Measurements from ENCODE around the gene MCTP2. TPM values are rescaled to one million over a fixed set of nuclear protein-coding genes. Genes with fewer than 3 reads are reported as not detected.
A peak's percentile ranks its signal among the peaks of the same experiment; 100 is the strongest.

Gene MCTP2, protein sequence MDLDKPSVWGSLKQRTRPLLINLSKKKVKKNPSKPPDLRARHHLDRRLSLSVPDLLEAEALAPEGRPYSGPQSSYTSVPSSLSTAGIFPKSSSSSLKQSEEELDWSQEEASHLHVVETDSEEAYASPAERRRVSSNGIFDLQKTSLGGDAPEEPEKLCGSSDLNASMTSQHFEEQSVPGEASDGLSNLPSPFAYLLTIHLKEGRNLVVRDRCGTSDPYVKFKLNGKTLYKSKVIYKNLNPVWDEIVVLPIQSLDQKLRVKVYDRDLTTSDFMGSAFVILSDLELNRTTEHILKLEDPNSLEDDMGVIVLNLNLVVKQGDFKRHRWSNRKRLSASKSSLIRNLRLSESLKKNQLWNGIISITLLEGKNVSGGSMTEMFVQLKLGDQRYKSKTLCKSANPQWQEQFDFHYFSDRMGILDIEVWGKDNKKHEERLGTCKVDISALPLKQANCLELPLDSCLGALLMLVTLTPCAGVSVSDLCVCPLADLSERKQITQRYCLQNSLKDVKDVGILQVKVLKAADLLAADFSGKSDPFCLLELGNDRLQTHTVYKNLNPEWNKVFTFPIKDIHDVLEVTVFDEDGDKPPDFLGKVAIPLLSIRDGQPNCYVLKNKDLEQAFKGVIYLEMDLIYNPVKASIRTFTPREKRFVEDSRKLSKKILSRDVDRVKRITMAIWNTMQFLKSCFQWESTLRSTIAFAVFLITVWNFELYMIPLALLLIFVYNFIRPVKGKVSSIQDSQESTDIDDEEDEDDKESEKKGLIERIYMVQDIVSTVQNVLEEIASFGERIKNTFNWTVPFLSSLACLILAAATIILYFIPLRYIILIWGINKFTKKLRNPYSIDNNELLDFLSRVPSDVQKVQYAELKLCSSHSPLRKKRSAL
- 93.2 and 96.0 TPM in 2 replicates for total RNA-seq

- H3K9me3 Mint-ChIP-seq: no peaks in the 10 kb centered on the region
- H3K27me3 Mint-ChIP-seq (ENCODE audit: insufficient read depth): no peaks in the 10 kb centered on the region
- H3K27ac Mint-ChIP-seq: peak within 1 kb of the TSS; percentile 99
- H3K4me3 Mint-ChIP-seq: peak within 1 kb of the TSS; percentile 88
- intact Hi-C loops (cut with micrococcal nuclease): loop anchor here (1.0 to 5.0 kb wide), 6 partner anchors 22 to 1329 kb away; partner anchors contain the start of gene CHD2
- H3K36me3 Mint-ChIP-seq (ENCODE audit: low read depth): peaks cover 36% of the 10 kb centered on the region
- peaks cover 87% of the 10 kb centered on the region for H3K4me1 Mint-ChIP-seq (ENCODE audit: low read depth)
- peak; percentile 86 for DNase-seq (ENCODE audit: low spot score)
Measured at GRCh38 chr15:94230883-94231722, at the start of gene MCTP2. TSS of gene MCTP2 (plus strand) at chr15:94231561. CDS start at chr15:94298266, 66,705 bp downstream.

DNA sequence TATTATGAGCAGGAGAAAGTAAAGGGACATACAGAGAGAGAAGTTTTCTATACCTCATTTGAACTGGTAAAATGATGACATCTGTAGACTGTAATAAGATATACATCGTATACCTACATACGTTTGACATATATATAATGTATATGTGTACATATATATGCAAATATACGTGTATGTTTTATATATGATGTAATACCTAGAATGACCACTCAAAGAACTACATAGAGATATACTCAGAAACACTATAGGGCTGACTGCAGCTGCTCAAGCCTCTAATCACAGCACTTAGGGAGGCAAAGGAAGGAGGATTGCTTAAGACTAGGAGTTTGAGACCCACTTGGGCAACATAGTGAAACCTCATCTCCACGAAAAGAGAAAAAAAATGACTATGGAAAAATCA, 48.5 kb upstream of the MCTP2 start:
- DNase-seq (ENCODE audit: low spot score): no peak
- H3K36me3 Mint-ChIP-seq (ENCODE audit: low read depth): peaks cover 6% of the 10 kb centered on the region
- peaks cover 5% of the 10 kb centered on the region for H3K27me3 Mint-ChIP-seq (ENCODE audit: insufficient read depth)
- H3K27ac Mint-ChIP-seq: no peak overlapping the region
- H3K9me3 Mint-ChIP-seq: peaks cover 6% of the 10 kb centered on the region
- H3K4me3 Mint-ChIP-seq: no peak overlapping the region
- intact Hi-C loops (cut with micrococcal nuclease): no loop called here
- H3K4me1 Mint-ChIP-seq (ENCODE audit: low read depth): peaks cover 14% of the 10 kb centered on the region

- no peak for DNase-seq (ENCODE audit: low spot score)
- H3K27me3 Mint-ChIP-seq (ENCODE audit: insufficient read depth): peaks cover 16% of the 10 kb centered on the region
- no peaks in the 10 kb centered on the region for H3K9me3 Mint-ChIP-seq
- H3K36me3 Mint-ChIP-seq (ENCODE audit: low read depth): peaks cover 7% of the 10 kb centered on the region
- H3K4me3 Mint-ChIP-seq: no peak overlapping the region
- intact Hi-C loops (cut with micrococcal nuclease): no loop called here
- H3K27ac Mint-ChIP-seq: no peak overlapping the region
- peaks cover 20% of the 10 kb centered on the region for H3K4me1 Mint-ChIP-seq (ENCODE audit: low read depth)
Measured at GRCh38 chr15:94185547-94186236, 45.7 kb upstream of the MCTP2 start.

- Mint-ChIP-seq H3K36me3 (ENCODE audit: low read depth) (peaks cover 7% of the 10 kb centered on the region), H3K4me1 (ENCODE audit: low read depth) (peaks cover 27% of the 10 kb centered on the region), H3K4me3 (no peak overlapping the region), H3K27ac (no peak overlapping the region), H3K27me3 (ENCODE audit: insufficient read depth) (peaks cover 18% of the 10 kb centered on the region), H3K9me3 (no peaks in the 10 kb centered on the region)
- intact Hi-C loops (cut with micrococcal nuclease): no loop called here
- DNase-seq (ENCODE audit: low spot score): no peak
Measured at GRCh38 chr15:94186770-94187331, 44.5 kb upstream of the MCTP2 start.

DNA sequence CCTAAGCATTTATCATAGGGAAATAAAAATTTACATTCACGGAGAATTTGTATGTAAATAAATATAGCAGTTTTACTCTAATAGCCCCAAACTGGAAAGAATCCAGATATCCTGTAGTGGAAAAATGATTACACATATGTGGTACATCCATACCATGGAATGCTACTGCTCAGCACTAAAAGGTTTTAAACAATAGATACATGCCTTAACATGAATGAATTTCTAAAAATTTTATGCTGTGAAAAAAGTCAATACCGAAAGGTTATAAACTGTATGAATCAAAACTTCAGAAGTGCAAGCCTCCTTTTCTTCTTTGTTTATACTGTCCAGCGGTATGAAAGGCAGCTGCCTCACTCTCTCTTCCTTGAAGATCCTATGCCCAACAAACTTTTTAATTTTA, 37.5 kb upstream of the MCTP2 start:
- Mint-ChIP-seq H3K27ac (no peak overlapping the region), H3K4me3 (no peak overlapping the region), H3K9me3 (peaks cover 3% of the 10 kb centered on the region), H3K36me3 (ENCODE audit: low read depth) (peaks cover 3% of the 10 kb centered on the region), H3K4me1 (ENCODE audit: low read depth) (peaks cover 16% of the 10 kb centered on the region), H3K27me3 (ENCODE audit: insufficient read depth) (peaks cover 10% of the 10 kb centered on the region)
- intact Hi-C loops (cut with micrococcal nuclease): no loop called here
- DNase-seq (ENCODE audit: low spot score): no peak

GRCh38 chr15:94196531-94196930, 34.8 kb upstream of the MCTP2 start:
- DNase-seq (ENCODE audit: low spot score): no peak
- Mint-ChIP-seq H3K4me3 (no peak overlapping the region), H3K9me3 (peaks cover 3% of the 10 kb centered on the region), H3K4me1 (ENCODE audit: low read depth) (no peaks in the 10 kb centered on the region), H3K27me3 (ENCODE audit: insufficient read depth) (no peaks in the 10 kb centered on the region), H3K27ac (no peak overlapping the region), H3K36me3 (ENCODE audit: low read depth) (no peaks in the 10 kb centered on the region)
- intact Hi-C loops (cut with micrococcal nuclease): no loop called here

GRCh38 chr15:94198633-94199032, 32.7 kb upstream of the MCTP2 start:
- H3K27ac Mint-ChIP-seq: no peak overlapping the region
- intact Hi-C loops (cut with micrococcal nuclease): no loop called here
- peaks cover 6% of the 10 kb centered on the region for H3K4me1 Mint-ChIP-seq (ENCODE audit: low read depth)
- peaks cover 2% of the 10 kb centered on the region for H3K36me3 Mint-ChIP-seq (ENCODE audit: low read depth)
- no peak for DNase-seq (ENCODE audit: low spot score)
- no peak overlapping the region for H3K4me3 Mint-ChIP-seq
- H3K27me3 Mint-ChIP-seq (ENCODE audit: insufficient read depth): no peaks in the 10 kb centered on the region
- H3K9me3 Mint-ChIP-seq: peaks cover 3% of the 10 kb centered on the region

DNA sequence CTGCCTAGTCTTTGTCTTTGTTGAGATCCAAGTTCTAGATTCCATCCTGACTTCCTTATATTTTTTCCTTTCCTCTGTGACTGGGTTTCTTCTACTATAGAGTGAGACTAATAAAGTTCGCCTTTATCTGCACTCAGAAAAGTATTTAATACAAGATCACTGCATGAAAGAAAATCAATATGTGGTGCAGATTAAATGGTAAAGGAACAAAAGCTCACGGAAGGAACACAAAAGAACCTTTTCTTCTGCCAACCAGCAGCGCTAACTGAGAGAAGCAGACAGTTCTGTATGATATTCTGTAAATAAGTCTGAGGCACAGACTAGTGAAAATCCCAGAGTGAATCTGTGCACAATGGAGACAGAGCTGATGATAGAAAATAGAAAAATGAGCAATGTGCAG, 31.6 kb upstream of the MCTP2 start:
- H3K4me1 Mint-ChIP-seq (ENCODE audit: low read depth): peaks cover 11% of the 10 kb centered on the region
- no peak overlapping the region for H3K4me3 Mint-ChIP-seq
- DNase-seq (ENCODE audit: low spot score): no peak
- H3K27ac Mint-ChIP-seq: no peak overlapping the region
- H3K36me3 Mint-ChIP-seq (ENCODE audit: low read depth): peaks cover 2% of the 10 kb centered on the region
- intact Hi-C loops (cut with micrococcal nuclease): no loop called here
- no peaks in the 10 kb centered on the region for H3K27me3 Mint-ChIP-seq (ENCODE audit: insufficient read depth)
- H3K9me3 Mint-ChIP-seq: peaks cover 3% of the 10 kb centered on the region

DNA sequence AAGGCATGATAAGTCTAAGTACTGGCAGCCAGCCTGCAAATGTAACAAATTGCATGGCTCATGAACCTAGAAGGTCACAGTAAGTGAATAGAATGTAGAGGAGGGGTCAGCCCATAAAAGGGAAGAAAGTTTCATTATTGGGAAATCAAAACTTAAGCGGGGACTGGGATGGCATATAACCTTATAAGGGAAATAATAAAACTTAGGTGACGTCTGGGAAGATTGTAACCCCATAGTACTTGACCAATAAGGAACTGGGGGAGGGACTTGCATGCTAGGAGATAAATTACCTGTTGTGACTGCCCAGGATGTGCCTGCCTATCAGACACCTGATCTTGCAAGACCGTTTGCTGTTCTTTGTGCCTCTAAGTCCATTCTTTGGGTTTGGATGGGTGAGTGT, 28.1 kb upstream of the MCTP2 start:
- DNase-seq (ENCODE audit: low spot score): no peak
- Mint-ChIP-seq H3K4me1 (ENCODE audit: low read depth) (peaks cover 41% of the 10 kb centered on the region), H3K4me3 (no peak overlapping the region), H3K9me3 (no peaks in the 10 kb centered on the region), H3K36me3 (ENCODE audit: low read depth) (peaks cover 4% of the 10 kb centered on the region), H3K27me3 (ENCODE audit: insufficient read depth) (no peaks in the 10 kb centered on the region), H3K27ac (no peak overlapping the region)
- intact Hi-C loops (cut with micrococcal nuclease): no loop called here

- Mint-ChIP-seq H3K9me3 (peaks cover 4% of the 10 kb centered on the region), H3K4me1 (ENCODE audit: low read depth) (peaks cover 41% of the 10 kb centered on the region), H3K27me3 (ENCODE audit: insufficient read depth) (no peaks in the 10 kb centered on the region), H3K36me3 (ENCODE audit: low read depth) (peaks cover 4% of the 10 kb centered on the region), H3K27ac (peak overlapping the region; percentile 97), H3K4me3 (peak overlapping the region; percentile 79)
- DNase-seq (ENCODE audit: low spot score): no peak
- intact Hi-C loops (cut with micrococcal nuclease): no loop called here
Measured at GRCh38 chr15:94205366-94205765, 26.0 kb upstream of the MCTP2 start.

DNA sequence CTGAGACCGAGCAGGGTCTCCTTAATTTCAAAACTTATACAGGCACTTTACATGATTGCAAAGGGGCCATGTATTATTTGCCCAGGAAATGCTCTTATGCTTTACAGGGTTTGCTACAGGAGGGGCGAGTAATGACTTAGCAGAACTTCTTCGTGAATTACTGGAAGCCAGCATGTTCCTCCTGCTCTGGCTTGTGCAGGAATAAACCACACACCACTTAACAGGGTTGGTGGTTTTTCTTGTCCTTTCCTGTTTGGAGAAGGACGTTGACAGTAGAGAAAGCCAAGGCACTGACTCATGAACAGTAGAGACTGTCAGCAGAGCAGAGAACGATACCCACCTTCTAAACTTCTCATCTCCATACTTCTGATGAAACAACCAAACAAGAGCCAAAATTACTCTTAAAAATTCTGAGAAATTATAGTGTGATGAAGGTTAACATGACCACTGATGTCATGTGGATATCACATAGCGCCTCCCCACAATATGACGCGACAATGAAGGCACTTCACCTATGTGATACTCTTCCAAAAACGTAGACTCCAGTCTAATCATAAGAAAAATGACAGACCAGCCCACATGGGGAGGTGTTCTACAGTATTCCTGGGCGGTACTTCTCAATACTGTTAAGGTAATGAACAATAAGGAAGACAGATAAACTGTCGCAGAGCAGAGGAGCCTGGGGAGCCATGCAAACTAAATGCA, 24.7 kb upstream of the MCTP2 start:
- no peaks in the 10 kb centered on the region for H3K27me3 Mint-ChIP-seq (ENCODE audit: insufficient read depth)
- H3K36me3 Mint-ChIP-seq (ENCODE audit: low read depth): peaks cover 4% of the 10 kb centered on the region
- intact Hi-C loops (cut with micrococcal nuclease): loop anchor here (1.0 kb wide), 5 partner anchors 25 to 118 kb away; partner anchors contain the start of gene MCTP2
- peaks cover 8% of the 10 kb centered on the region for H3K9me3 Mint-ChIP-seq
- peak overlapping the region; percentile 97 for H3K27ac Mint-ChIP-seq
- peak; percentile 69 for DNase-seq (ENCODE audit: low spot score)
- peaks cover 41% of the 10 kb centered on the region for H3K4me1 Mint-ChIP-seq (ENCODE audit: low read depth)
- H3K4me3 Mint-ChIP-seq: peak overlapping the region; percentile 79
